Hepatocyte (in vitro differentiated cells): ENCODE measurements around the gene CLEC4M.

ENCODE experiments used
- CTCF ChIP-seq: fragments of 200-600 bp; sonication (generic); IDR thresholded peaks from 2 replicates; pipeline ENCODE4 v1.5.1; 2016; ENCODE audit warnings: antibody characterized with exemption, mild to moderate bottlenecking; ENCODE audit not compliant: poor library complexity
- EZH2 ChIP-seq: fragments of 200-600 bp; sonication (generic); IDR thresholded peaks from 2 replicates; pipeline ENCODE4 v1.6.1; 2016; ENCODE audit warnings: antibody characterized with exemption, mild to moderate bottlenecking, borderline replicate concordance

- TF ChIP-seq CTCF, result no peak
- no peak for TF ChIP-seq EZH2
These were observed 653 bp downstream of the CLEC4M start for GRCh38 chr19:7763696-7764095.
